HCEC 1CT (cell line): Measurements from ENCODE around the gene CLMN.
"Not testable (repeated sequence)": the region's sequence is repeated elsewhere in the genome, so short reads cannot be mapped to it uniquely, and the experiment has no call there.

Source experiments
- DNase-seq: peaks from one replicate; pipeline ENCODE4 v3.0.0-alpha.2; 2017

CLMN gene

DNA sequence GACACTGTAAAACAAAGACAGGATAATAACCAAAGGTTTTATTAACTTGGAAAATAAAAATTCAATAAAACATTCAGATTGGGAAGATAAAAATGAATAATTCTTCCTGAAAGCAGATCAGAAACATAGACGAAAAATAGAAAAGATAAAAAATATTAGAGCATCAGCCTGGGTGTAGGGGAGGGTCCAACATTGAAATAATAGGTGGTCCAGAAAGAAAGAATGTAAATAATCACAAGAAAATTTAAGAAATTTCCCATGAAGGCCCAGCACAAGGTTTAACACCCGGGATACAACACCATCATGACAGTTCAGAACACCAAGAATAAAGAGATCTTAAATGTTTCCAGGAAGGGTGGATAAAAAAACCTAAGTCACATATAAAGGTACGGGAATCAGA, 131.3 kb downstream of the CLMN start:
- no peak for DNase-seq

DNA sequence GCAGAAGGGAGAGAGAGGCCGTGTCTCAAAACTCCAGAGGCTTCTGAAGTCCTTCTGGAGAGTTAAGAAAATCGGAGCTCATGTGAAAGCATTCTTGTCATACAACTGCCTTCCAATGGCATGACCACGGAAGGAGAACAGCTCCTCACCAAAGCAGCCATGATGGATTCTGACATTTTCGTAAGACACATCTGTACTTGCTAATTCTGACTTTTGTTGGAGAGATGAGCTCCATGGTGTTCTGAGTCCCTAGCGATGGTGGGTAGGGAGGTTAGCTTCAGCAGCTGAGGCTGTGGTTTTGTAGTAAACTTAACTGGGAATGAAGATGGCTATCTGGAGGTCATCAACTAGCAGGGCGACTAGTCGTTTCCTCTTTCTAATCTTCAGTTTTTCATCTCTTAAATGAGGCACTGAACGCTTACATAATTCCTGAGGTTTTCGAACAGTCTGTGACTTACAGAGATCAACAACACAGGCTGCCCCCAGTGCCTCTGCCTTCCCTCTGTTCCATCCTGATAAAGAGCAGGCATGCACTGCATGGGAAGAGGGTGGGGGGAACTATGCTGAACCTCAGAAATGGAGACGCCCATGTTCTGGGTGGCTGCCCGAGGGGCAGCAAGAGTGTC, 133.8 kb downstream of the CLMN start:
- no peak for DNase-seq

GRCh38 chr14:95185033-95185766, 134.5 kb downstream of the CLMN start:
- DNase-seq: peak; percentile 61

DNA sequence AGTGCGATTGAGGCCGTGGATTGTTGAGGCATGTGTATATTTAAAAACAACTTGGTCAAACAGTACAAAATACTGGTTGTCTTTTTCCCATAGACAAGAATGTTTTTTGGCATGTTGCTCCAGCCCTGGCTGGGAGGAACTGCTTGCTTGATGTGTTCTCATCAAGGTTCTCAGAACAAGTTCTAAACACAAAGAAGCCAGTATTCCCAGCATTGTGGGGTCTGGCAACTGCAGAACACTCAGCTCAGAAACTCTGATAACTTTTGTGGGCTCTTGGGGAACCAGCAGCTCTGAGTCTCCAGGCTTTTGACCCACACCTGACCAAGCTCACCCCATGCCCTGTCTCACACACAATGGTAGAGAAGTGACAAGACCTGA, 135.3 kb downstream of the CLMN start:
- DNase-seq: no peak

DNA sequence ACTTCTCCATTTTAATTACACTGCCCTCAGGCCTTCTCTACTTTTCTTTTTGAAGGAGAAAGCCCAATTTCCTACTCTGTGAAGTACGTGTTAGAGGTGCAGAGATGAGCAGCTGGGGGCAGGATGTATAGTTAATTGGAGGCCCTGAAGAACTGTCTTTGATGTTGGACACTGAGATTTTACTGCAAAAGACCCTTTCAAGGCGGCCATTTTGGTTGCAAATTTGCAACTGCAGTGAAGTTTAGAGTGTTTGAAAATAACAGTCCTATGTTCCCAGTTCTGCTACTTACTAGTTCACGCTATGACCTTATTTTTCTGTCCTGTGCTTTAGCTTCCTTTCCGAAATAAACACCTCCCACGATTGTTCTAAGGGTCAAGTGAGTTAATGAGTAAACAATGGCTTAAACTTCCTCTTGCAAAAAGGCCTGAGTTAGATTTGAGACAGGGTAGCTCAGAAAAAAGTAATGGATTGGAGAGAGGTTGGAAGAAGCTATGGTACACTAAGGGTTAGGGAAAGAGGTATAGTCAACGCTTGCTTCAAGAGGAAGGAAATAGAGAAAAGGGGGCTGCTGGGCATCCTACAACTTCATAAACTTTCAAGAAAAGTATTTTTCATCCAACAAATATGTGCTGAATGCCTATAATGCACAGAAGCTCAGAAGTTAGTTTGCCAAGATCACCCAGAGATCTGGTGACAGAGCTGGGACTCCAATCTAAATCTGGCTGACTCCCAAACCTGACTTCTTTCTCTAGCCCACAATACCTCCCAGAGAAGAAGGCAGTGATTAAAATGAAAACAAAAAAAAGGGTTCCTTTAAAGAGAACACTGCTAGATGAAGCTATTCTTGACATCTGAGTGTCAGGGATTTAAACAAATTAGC, 135.9 kb downstream of the CLMN start:
- no peak for DNase-seq

GRCh38 chr14:95183082-95183481, 136.6 kb downstream of the CLMN start:
- DNase-seq: no peak

GRCh38 chr14:95182379-95182778, 137.3 kb downstream of the CLMN start:
- DNase-seq: no peak

DNA sequence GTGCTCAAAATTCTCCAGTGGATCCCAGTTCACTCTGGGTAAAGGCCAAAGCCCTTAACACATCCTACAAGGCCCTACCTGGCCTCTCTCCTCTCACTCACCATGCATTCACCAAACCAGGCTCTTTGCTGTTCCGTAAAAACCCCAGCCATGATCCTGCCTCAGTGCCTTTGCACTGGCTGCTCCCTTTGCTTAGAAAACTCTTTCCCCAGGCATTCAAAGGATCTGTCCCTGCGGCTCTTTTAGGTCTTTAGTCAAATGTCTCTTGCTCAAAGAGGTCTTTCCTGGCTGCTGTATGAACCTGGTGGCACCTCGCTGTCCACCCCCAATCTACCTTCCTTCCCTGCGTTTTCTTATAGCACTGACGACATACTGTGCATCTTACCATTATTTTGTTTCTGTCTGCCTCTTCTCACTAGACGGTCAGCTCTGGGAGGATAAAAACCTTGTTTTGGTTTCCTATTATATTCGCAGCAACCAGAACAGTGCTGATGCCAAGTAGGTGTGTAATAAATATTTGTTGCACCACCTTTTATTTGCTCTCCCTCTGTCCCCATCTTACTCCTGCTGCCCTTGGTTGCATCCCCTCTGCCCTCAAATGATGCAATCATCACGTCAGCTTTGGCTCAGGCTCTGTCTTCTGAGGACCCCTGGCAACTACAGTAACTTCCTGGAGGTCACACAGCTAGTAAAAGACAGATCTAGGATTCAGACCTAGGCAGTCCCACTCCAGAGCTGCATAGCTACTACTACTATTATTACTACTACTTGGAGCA, 138.6 kb downstream of the CLMN start:
- no peak for DNase-seq

DNA sequence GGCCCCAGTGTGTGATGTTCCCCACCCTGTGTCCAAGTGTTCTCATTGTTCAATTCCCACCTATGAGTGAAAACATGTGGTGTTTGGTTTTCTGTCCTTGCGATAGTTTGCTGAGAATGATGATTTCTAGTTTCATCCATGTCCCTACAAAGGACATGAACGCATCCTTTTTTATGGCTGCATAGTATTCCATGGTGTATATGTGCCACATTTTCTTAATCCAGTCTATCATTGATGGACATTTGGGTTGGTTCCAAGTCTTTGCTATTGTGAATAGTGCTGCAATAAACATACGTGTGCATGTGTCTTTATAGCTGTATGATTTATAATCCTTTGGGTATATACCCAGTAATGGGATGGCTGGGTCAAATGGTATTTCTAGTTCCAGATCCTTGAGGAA, 144.0 kb downstream of the CLMN start:
- not testable (repeated sequence) for DNase-seq

DNA sequence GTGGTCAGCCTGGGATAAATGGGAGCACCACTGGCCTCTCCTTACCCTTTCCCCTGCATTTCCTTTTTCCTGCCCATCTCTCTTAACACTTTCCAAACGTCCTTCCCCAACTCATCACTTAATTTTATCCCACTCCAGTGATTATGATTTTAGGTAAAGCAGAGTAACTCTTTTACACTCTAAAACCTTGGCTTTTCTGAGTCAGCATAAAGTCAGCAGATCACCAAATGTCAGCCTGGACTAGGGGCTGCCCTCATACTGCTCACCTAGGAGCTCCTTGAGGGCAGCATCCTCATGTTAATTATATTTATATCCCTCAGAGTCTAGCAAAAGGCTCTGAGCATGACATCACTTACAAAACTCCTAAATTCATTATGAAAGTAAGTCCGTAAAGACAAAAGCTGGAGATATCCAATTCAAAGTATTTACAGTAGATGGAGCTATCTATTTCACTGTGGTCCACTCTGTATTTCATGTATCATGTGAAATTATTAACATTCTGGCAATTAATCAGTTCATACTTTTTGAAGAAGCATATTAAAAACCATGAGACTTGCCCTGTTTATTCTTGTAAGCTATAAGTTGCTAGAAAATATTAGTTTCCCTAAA, 145.4 kb downstream of the CLMN start:
- DNase-seq: no peak

DNA sequence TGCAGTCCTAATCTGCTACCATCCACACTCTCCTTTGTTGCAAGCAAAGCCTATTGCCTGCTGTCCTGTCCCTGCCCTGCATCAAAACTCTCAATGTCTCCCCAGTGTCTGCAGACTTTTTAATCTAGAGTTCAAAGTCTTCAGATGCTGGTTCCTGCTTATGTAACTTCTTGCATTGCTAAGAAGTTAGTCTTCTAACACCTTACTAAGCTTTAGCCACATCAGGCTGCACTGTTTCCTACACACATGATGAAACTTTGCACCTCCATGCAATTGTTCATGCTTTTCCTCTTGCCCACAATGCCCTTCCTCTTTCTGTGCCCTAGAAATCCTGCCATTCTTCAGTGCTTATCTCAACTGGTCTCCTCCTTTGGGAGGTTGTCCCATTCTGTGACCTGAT, 146.2 kb downstream of the CLMN start:
- no peak for DNase-seq

DNA sequence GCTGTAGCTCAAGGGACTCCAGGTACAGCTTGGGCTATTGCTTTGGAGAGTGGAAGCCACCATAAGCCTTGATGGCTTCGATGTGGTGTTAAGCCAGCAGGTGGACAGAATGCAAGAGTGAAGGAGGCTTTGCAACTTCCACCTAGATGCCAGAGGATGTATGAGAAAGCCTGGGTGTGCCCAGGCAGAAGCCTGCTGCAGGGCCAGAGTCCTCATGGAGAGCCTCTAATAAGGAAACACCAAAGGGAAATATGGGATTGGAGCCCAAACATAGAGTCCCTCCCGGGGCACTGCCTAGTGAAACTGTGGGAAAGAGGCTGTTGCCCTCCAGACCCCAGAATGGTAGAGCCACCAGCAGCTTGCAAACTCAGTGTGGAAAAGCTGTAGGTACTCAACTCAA, 152.5 kb downstream of the CLMN start:
- DNase-seq: no peak

- no peak for DNase-seq
Measured at GRCh38 chr14:95165517-95165916, 154.2 kb downstream of the CLMN start.

DNA sequence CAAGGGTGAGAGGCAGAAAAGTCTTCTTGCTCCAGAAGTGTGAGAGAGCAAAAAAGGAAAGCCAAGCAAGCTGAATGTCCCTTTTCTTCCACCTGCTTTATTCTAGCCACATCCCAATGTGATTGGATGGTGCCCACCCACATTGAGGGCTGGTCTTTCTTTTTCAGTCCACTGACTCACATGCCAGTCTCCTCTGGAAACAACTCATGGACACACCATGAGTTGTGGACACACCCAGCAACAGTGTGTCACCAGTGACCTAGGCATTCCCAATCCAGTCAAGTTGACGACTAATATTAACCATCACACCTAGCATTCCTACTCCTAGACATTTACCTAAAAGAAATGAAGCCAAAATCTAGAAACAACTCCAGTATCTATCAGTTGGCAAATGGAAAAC, 155.2 kb downstream of the CLMN start:
- DNase-seq: no peak

DNA sequence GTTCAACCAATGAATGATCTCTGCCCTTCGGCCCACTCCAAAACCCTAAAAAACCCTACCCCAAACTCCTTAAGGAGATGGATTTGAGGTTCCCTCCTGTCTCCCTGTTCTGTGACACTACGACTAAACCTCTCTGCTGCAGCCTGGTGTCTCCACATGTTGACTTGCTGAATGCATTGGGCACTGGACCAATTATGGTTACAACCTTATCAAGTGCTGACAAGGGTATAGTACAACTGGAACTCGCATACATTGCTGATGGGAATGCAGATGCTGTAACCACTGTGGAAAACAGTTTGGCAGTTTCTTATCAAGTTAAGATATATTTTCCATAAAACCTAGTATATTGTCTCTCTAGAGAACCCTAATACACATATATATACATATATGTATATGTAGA, 156.0 kb downstream of the CLMN start:
- DNase-seq: no peak

DNA sequence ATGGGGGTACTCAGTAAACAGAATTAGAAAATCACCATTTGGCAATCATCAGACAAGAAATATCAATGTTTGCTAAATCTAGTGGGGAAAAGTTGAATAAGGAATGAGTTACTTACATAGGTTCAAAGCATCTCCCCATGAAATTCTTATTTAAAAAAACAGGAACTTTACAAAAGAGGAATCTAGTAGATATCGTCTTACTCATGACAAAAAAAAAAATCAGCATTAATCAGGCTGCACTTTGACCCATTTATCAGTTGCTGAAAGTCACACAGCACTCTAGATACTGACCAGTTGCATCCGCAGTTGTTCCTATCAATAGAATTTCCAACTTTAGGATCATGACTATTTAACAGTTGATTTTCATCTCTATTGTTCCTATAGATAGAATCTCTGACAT, 156.6 kb downstream of the CLMN start:
- no peak for DNase-seq

DNA sequence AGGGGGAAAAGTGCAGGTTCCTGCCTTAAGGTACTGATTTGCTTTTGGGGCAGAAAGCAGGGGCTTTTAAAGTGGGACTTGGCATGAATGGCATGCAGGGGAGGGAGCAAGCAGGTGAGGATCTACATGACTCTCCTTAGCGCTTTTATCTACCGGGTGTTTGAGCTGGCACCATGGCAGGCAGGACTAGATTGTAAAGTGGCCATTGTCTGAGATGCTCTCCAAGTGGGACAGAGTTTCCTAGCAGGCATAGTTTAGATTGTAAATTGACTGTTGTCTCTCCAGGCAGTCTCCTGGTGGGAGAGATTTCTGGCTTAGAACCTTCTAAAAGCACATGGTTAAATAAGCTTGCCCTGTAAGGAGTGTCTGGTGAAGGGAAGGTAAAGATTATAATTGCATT, 157.1 kb downstream of the CLMN start:
- DNase-seq: no peak

DNA sequence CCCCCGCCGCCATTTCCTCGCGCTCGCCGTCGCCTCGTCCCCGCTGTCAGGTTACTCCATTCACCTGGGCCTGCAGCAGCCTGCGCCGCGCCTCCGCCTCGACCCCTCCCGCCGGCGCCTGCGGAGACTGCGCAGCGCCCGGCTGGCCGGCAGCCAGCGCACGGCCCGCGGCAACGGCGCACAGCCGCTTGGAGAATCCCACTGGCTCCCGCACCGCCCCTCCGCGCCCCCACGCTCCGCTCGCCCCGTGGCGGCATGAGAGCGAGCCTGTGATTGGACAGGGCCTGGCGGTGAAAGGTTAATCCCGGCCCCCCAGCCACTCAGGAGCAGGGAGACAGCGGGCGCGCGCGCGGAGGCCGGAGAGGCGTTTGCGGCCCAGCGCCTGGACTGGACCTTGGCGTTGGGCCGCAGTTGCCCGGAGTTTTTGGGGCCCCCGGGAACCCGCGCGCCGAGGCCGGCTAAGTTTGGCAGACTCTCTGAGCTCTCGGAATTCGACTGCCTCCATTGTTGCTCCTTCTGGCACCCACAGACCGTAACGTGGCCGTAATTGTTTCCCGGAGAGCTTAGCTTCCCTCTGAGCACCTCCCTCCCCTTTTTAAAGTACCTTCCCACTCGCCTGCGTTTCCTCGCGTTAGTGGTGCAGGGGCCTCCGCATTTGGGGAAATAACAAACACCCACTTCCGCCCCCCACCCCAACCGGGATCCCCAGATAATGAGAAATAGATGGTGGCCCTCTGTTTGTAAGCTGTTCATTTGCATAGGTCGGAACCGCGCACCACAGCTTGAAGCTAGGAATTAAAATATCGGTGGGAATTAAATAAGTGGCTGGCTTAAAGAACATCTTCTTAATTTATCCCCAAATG, 162.2 kb downstream of the CLMN start, which contains the start of gene DICER1:
Gene DICER1 (minus strand): TSS at position 203 of the 863 bp plus-strand sequence. CDS start 24,071 bp downstream, outside the sequence.
- peak; percentile 85 for DNase-seq

DNA sequence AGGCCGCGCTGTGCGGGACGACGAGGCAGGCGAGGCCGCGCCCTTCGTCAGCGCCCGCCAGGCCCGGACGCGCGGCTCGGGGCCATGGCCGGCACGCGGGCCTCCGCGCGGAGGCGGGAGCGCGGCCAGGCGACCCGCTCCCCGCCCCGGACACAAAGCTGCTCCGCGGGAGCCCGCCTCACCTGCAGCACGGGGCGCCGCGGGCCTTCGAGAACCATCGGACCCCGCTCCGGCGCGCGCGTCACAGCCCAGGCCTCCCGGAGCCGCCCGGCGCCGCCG, 162.7 kb downstream of the CLMN start:
- peak; percentile 16 for DNase-seq

- DNase-seq: no peak
Measured at GRCh38 chr14:95156161-95157047, 163.3 kb downstream of the CLMN start.

- DNase-seq: no peak
Measured at GRCh38 chr14:95155045-95155444, 164.7 kb downstream of the CLMN start.
